Stimulated activated naive CD8-positive, alpha-beta T cell treated with anti-CD3 and anti-CD28 coated beads, Interleukin-15, amount 100 ng/mL, for 72 hours (primary cell): Measurements from ENCODE around the gene MATN1.
A peak's percentile ranks its signal among the peaks of the same experiment; 100 is the strongest.

ENCODE experiments used
- ATAC-seq: fragments of 150-1000 bp; cut with Tn5 transposase; 2 replicates; pipeline ENCODE4 v1.10.0; 2021; ENCODE audit warnings: mild to moderate bottlenecking, moderate library complexity
- DNase-seq, 2 donors: peaks; one replicate each; pipeline ENCODE4 v3.0.0; 2021 to 2022
- H3K27ac Mint-ChIP-seq, 2 donors: one replicate each; pipeline ENCODE4 v1.8.0; 2022; ENCODE audit warnings: mild to moderate bottlenecking in 2 of 2, mixed read lengths in 2 of 2, moderate library complexity in 2 of 2
- H3K27me3 Mint-ChIP-seq: one replicate; pipeline ENCODE4 v1.8.0; 2022; ENCODE audit warnings: mixed read lengths
- H3K4me1 Mint-ChIP-seq: one replicate; pipeline ENCODE4 v1.8.0; 2022; ENCODE audit warnings: mild to moderate bottlenecking, mixed read lengths
- H3K4me3 Mint-ChIP-seq, 2 donors: one replicate each; pipeline ENCODE4 v1.8.0; 2022; ENCODE audit warnings: mild to moderate bottlenecking in 2 of 2, mixed read lengths in 2 of 2, moderate library complexity in 1 of 2
- H3K9me3 Mint-ChIP-seq, 2 donors: one replicate each; pipeline ENCODE4 v1.8.0; 2022; ENCODE audit warnings: mixed read lengths in 2 of 2

The MATN1 gene

DNA sequence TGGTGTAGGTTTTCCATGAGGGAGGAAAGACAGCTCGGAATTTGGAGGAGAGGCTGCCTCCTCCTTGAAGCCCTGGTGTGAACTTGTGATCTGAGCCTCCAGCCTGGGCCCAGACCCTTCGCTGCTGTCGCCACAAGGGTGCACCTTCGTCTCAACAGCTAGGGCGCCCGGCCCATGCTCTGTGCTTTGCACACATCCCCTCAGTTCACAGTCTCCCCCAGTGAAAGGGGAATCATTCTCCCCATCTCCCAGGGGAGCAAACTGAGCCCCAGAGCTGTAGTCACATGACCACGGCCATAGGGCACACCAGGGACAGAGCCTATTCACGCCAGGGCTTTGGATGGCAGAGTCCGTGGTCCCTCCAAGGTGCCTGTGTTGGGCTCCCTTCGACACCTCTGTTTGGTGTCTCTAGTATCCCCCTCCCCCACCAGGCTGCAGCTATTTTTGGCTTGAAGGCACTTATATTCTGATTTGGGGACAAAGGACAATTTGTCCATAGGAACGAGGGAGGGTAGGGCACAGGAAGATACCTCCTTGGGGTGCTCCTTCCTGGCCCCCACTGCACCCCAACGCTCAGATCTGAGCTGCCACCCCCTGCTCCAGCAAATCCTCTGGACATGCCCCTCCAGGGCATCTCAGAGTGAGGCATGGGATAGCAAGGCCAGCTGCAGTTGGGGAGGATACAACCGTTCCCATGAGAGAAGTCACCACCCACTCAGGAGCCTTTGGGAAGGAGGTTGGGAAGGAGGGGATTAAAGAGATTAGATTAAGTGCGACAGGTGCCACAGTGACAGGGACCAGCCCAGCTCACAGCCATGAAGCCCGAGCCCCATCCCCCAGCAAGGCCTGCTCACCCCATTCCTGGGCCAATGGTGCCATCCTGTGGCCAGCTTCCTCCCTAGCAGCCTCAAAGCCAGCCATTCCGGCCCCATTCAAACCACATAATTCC lies 15.7 kb downstream of the MATN1 start:
- DNase-seq, result peak; percentile 55 to 67
- Mint-ChIP-seq H3K4me3 (no peak overlapping the region), H3K9me3 (no peaks in the 10 kb centered on the region), H3K4me1 (no peaks in the 10 kb centered on the region), H3K27ac (no peak overlapping the region), H3K27me3 (peaks cover 14% of the 10 kb centered on the region)
- peak; percentile 88 for ATAC-seq

DNA sequence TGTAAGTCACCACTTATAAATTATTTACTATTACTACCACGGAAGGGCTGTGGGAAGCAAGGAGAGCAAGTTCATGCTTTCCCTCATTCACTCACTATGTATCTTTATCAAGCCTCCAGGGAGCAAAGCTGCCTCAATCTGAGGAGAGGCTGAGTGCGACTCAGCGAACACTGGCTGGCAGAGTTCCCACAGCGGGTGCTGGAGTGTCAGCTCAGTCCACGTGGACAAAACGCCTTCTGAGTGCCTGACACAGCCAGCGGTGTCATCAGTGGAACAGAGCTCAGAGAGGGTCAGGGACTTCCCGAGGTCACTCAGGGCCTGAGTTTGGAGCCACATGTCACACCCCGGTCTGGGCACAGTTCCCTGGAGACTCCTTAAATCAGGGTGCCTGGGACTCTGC lies 16.9 kb downstream of the MATN1 start:
- H3K4me1 Mint-ChIP-seq, result no peaks in the 10 kb centered on the region
- no peak overlapping the region for H3K4me3 Mint-ChIP-seq
- DNase-seq (no peak), ATAC-seq (no peak)
- H3K27me3 Mint-ChIP-seq, result peaks cover 14% of the 10 kb centered on the region
- no peaks in the 10 kb centered on the region for H3K9me3 Mint-ChIP-seq
- no peak overlapping the region for H3K27ac Mint-ChIP-seq

DNA sequence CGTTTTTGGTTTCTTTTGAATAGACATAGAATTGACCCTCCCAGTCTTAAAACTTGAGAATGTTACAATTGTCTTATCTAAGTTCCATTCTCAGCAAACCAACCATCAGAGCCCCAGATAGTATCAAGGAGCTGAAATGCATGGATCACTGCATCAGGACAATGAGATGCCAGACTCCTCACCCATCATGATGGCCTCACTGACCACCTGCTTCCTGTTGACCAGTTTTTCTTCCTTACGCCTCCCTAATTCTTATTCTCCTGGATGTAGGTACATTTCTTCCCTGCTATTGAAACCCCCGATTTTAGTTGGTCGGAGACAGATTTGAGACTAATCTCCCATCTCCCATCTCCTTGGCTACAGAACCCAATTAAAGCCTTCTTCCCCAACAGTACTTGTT lies 17.7 kb downstream of the MATN1 start:
- Mint-ChIP-seq H3K27me3 (peaks cover 14% of the 10 kb centered on the region), H3K4me1 (no peaks in the 10 kb centered on the region), H3K27ac (peak overlapping the region in 1 of 2 donors; percentile 30), H3K4me3 (no peak overlapping the region), H3K9me3 (no peaks in the 10 kb centered on the region)
- ATAC-seq, result no peak
- DNase-seq, result no peak

DNA sequence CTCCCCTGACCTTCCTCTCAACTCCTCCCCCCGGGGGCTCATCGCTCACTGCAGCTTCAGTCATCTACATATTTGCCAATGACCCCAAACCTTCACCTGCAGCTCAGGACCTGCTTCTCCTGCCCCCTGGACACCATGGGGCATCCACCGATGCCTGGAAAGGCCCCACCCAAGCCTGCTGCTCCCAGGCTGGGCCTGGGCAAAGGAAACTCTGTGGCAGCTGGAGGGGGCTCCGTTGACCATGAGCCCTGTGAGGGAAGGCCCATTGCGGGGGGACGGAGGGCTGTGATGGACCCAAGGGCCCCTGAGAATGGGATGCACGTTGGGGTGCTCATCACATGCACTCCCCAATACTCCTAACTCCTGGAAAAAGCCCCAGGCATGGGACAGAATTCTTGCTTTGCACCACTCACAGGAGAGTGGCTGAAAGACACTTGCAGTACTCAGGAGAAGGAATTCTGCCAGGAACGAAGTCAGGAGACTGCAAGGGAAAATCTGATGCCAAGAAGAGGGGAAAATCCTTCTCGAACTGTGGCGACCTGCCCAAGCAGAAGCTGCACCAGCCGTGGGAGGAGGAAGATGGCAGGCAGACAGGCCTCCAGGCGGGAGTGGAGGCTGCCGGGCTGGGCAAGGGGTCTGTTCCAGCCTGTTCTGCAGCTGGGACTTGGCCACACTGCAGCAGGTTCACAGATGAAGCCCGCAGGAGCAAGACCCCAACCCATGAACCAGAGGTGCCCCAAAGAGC lies 18.4 kb downstream of the MATN1 start:
- Mint-ChIP-seq H3K9me3 (no peaks in the 10 kb centered on the region), H3K27ac (peak overlapping the region in 1 of 2 donors; percentile 93), H3K27me3 (peaks cover 14% of the 10 kb centered on the region), H3K4me3 (no peak overlapping the region), H3K4me1 (no peaks in the 10 kb centered on the region)
- DNase-seq (no peak), ATAC-seq (no peak)

DNA sequence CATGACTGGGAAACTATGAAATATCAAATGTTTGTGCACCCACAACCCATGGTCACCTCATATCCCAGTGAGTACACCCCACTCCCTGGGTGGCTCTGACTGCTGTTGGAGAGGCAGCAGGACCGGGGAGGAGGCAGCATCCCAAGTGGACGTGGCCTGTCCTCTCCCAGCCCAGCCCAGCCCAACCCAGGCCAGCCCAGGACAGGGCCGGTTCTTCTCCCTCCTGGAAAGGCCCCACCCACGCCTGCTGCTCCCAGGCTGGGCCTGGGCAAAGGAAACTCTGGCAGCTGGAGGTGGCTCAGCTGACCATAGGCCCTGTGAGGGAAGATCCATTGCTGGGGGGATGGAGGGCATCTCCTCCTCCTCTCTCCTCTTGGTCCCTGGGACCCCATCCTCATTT lies 19.1 kb downstream of the MATN1 start:
- no peaks in the 10 kb centered on the region for H3K4me1 Mint-ChIP-seq
- DNase-seq (no peak), ATAC-seq (no peak)
- peak overlapping the region in 1 of 2 donors; percentile 93 for H3K27ac Mint-ChIP-seq
- peaks cover 14% of the 10 kb centered on the region for H3K27me3 Mint-ChIP-seq
- H3K4me3 Mint-ChIP-seq, result no peak overlapping the region
- H3K9me3 Mint-ChIP-seq, result no peaks in the 10 kb centered on the region

GRCh38 chr1:30702823-30703222 lies 20.6 kb downstream of the MATN1 start:
- no peak overlapping the region for H3K27ac Mint-ChIP-seq
- no peak overlapping the region for H3K4me3 Mint-ChIP-seq
- H3K27me3 Mint-ChIP-seq, result peaks cover under 1% of the 10 kb centered on the region
- no peaks in the 10 kb centered on the region for H3K9me3 Mint-ChIP-seq
- H3K4me1 Mint-ChIP-seq, result no peaks in the 10 kb centered on the region
- DNase-seq (no peak), ATAC-seq (no peak)

GRCh38 chr1:30701258-30701633 lies 22.1 kb downstream of the MATN1 start:
- no peaks in the 10 kb centered on the region for H3K9me3 Mint-ChIP-seq
- ATAC-seq, result no peak
- H3K27me3 Mint-ChIP-seq, result no peaks in the 10 kb centered on the region

DNA sequence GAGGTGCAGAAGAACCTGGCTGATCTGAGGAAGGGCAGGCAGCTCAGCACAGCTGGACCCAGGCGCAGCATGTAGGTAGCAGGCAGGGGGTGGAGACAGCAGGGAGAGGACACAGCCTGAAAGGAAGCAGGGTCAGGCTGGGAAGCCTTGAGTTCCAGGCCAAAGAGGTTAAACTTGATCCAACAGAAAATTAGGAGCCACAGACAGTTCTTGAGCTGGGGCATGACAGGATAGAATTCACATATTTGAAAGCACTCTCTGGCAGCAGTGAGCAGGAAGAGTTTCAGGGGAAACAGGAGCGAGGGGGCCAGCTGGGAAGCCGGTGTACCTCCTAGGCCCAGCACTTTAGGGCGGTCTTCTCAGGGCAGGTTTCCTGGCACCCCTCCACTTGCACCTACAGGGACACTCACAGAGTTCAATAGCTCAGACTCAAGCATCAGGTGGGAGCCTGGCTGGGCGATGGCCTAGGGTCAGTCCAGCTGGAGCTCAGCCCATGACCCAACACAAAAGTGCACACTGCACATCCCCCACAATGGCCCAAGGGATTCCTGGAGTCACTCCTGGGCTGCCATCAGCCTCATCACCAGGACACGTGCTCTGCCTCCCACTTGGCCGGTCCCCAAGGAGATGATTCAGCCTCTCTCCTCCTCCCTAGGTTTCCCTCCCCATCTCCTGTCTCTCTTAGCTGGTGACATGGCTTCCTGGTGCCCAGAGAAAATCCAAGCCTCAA lies 22.7 kb downstream of the MATN1 start:
- DNase-seq, result no peak
- ATAC-seq, result no peak
- H3K27me3 Mint-ChIP-seq, result no peaks in the 10 kb centered on the region

More at GRCh38 chr1:30701258-30701633, 22.1 kb downstream of the MATN1 start:
- no peak for DNase-seq
- no peaks in the 10 kb centered on the region for H3K4me1 Mint-ChIP-seq
- no peak overlapping the region for H3K4me3 Mint-ChIP-seq
- no peak overlapping the region for H3K27ac Mint-ChIP-seq

GRCh38 chr1:30699762-30700161 lies 23.6 kb downstream of the MATN1 start:
- ATAC-seq, result no peak
- DNase-seq, result no peak
- Mint-ChIP-seq H3K4me1 (no peaks in the 10 kb centered on the region), H3K27ac (no peak overlapping the region), H3K27me3 (no peaks in the 10 kb centered on the region), H3K9me3 (no peaks in the 10 kb centered on the region), H3K4me3 (no peak overlapping the region)

More for the DNA sequence above, 22.7 kb downstream of the MATN1 start:
- H3K27ac Mint-ChIP-seq, result no peak overlapping the region
- H3K4me3 Mint-ChIP-seq, result no peak overlapping the region
- H3K9me3 Mint-ChIP-seq, result no peaks in the 10 kb centered on the region
- no peaks in the 10 kb centered on the region for H3K4me1 Mint-ChIP-seq

DNA sequence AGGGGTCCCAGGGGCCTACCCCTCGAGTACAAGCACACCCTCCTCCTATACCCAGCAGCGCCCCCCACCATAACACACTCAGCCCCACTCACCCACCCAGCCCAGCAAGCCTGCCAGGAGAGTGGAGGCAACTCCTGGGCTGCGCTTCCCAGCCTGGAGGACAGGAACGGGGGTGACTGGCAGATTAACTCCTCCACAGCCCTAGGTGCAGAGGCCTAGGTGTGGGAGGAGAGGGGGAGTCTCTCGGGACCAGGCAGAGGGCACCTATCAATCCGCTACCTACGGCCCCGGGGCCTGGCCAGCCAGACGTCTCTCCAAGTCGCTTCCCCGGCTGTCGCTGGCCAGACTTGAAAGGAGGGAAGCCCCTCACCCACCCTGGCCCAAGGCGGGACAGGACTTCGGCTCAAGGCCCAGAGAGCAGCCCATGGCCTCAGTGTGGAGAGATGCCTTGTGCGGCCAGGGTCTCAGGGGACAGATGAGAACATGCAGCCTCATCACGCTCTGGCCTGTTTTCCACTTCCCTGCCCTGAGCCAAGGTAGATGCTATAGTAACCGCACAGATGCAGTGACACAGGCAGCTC lies 24.9 kb downstream of the MATN1 start:
- Mint-ChIP-seq H3K4me3 (no peak overlapping the region), H3K4me1 (no peaks in the 10 kb centered on the region), H3K27me3 (no peaks in the 10 kb centered on the region), H3K9me3 (no peaks in the 10 kb centered on the region), H3K27ac (no peak overlapping the region)
- ATAC-seq (no peak), DNase-seq (peak in 1 of 2 donors; percentile 6)

DNA sequence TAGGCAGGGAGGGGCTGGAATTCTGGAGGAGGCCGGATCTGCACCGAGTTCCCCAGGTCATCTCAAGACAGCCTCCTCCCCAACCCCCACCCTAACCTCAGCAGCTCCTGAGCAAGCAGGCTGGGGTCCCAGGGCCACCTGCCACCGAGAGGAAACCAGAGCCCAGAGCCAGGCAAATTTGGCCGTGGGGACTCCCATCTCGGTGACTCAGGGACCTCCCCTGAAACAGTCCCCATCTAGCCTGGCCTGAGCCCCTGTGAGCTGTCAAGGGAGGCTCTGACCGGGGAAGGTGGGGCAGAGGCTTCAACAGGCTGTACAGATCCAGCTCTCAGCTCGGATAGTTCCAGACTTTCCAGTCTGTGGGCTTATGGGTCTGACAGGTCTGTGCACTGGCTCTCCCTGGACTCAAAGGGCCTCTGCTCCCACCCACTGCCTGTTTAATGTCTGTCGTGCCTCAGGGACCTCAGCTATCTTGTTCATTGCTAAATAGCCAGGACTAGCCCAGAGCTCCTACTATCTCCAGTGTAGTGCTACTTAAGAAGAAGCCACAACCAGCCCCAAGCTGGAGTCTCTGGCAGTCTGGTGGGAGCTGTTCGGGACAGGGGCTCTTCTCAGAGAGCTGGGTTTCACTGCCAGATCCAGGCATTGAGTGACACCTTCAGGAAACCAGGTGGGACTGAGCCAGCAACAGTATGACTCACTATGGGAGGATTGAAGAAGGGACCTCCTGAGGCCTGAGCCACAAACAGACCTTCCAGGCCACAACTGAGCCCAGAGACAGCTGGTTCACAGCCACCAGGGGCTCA lies 25.6 kb downstream of the MATN1 start:
- DNase-seq (peak in 1 of 2 donors; percentile 7), ATAC-seq (no peak)
- H3K4me1 Mint-ChIP-seq, result peaks cover 5% of the 10 kb centered on the region
- H3K9me3 Mint-ChIP-seq, result no peaks in the 10 kb centered on the region
- no peak overlapping the region for H3K4me3 Mint-ChIP-seq
- H3K27ac Mint-ChIP-seq, result no peak overlapping the region
- no peaks in the 10 kb centered on the region for H3K27me3 Mint-ChIP-seq

- Mint-ChIP-seq H3K27me3 (peaks cover 6% of the 10 kb centered on the region), H3K4me1 (peaks cover 11% of the 10 kb centered on the region), H3K4me3 (no peak overlapping the region), H3K9me3 (no peaks in the 10 kb centered on the region), H3K27ac (no peak overlapping the region)
- DNase-seq (peak in 1 of 2 donors; percentile 6), ATAC-seq (no peak)
These were observed 26.6 kb downstream of the MATN1 start for GRCh38 chr1:30696831-30697230.

DNA sequence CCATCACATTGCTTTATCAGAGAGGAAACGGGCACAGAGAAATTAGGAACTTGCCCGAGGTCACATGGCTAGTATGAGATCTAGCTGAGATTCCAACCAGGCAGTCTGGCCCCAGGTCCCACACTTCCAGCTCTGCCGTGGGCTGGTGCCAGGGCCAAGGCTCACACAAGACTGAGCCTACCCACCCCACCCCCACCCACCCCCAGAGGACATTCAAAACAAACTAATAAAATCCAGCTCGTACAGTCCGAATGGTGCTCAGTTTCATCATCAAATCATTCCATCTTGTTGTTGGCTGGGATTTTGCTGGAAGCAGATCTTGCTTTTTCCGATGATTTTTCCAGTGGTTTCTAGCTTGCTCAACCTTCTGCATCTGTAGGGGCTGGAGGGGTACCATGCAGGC lies 27.9 kb downstream of the MATN1 start:
- peak overlapping the region in 1 of 2 donors; percentile 28 for H3K27ac Mint-ChIP-seq
- ATAC-seq, result no peak
- no peaks in the 10 kb centered on the region for H3K9me3 Mint-ChIP-seq
- no peak for DNase-seq
- no peak overlapping the region for H3K4me3 Mint-ChIP-seq
- H3K4me1 Mint-ChIP-seq, result peaks cover 11% of the 10 kb centered on the region
- H3K27me3 Mint-ChIP-seq, result peaks cover 8% of the 10 kb centered on the region

GRCh38 chr1:30694280-30695175 lies 28.9 kb downstream of the MATN1 start:
- no peaks in the 10 kb centered on the region for H3K9me3 Mint-ChIP-seq
- H3K27me3 Mint-ChIP-seq, result peaks cover 8% of the 10 kb centered on the region
- peaks cover 11% of the 10 kb centered on the region for H3K4me1 Mint-ChIP-seq
- DNase-seq, result no peak
- no peak overlapping the region for H3K27ac Mint-ChIP-seq
- no peak for ATAC-seq
- H3K4me3 Mint-ChIP-seq, result no peak overlapping the region
